RWPE2 (cell line): ENCODE measurements around the gene TBX10.

Source experiments
- ATAC-seq: fragments of 200-7000 bp; cut with Tn5 transposase; 3 replicates; pipeline ENCODE4 v1.9.1; 2021; ENCODE audit warnings: low read depth
- DNase-seq: peaks from one replicate; pipeline ENCODE4 v3.0.0-alpha.2; 2020; ENCODE audit warnings: low spot score
- H3K27ac ChIP-seq: fragments of 450-650 bp; 2 replicates; pipeline ENCODE4 v1.5.1; 2017; ENCODE audit warnings: mild to moderate bottlenecking; ENCODE audit not compliant: poor library complexity, severe bottlenecking
- H3K27me3 ChIP-seq: fragments of 250-450 bp; sonication (Bioruptor Pico); 2 replicates; pipeline ENCODE4 v1.5.1; 2021; ENCODE audit warnings: mild to moderate bottlenecking, moderate library complexity; ENCODE audit not compliant: insufficient read depth, poor library complexity, severe bottlenecking
- H3K36me3 ChIP-seq: fragments of 250-450 bp; sonication (Bioruptor Pico); 2 replicates; pipeline ENCODE4 v1.5.1; 2020; ENCODE audit warnings: low read depth, mild to moderate bottlenecking, moderate library complexity
- H3K4me1 ChIP-seq: fragments of 250-450 bp; sonication (Bioruptor Pico); 2 replicates; pipeline ENCODE4 v1.5.1; 2021; ENCODE audit warnings: mild to moderate bottlenecking, moderate library complexity; ENCODE audit not compliant: insufficient read depth, poor library complexity, severe bottlenecking
- H3K4me3 ChIP-seq: fragments of 250-450 bp; sonication (Bioruptor Pico); 2 replicates; pipeline ENCODE4 v1.5.1; 2021; ENCODE audit warnings: mild to moderate bottlenecking, moderate library complexity; ENCODE audit not compliant: severe bottlenecking
- H3K9me3 ChIP-seq: fragments of 250-450 bp; sonication (Bioruptor Pico); 2 replicates; pipeline ENCODE4 v1.5.1; 2021; ENCODE audit warnings: mild to moderate bottlenecking, moderate library complexity; ENCODE audit not compliant: severe bottlenecking
- TF ChIP-seq, protein P1 (sequence below): fragments of 450-650 bp; IDR thresholded peaks from one replicate; pipeline ENCODE4 v1.5.1; 2017; ENCODE audit warnings: mild to moderate bottlenecking, moderate library complexity; ENCODE audit not compliant: poor library complexity, severe bottlenecking

The TBX10 gene

DNA sequence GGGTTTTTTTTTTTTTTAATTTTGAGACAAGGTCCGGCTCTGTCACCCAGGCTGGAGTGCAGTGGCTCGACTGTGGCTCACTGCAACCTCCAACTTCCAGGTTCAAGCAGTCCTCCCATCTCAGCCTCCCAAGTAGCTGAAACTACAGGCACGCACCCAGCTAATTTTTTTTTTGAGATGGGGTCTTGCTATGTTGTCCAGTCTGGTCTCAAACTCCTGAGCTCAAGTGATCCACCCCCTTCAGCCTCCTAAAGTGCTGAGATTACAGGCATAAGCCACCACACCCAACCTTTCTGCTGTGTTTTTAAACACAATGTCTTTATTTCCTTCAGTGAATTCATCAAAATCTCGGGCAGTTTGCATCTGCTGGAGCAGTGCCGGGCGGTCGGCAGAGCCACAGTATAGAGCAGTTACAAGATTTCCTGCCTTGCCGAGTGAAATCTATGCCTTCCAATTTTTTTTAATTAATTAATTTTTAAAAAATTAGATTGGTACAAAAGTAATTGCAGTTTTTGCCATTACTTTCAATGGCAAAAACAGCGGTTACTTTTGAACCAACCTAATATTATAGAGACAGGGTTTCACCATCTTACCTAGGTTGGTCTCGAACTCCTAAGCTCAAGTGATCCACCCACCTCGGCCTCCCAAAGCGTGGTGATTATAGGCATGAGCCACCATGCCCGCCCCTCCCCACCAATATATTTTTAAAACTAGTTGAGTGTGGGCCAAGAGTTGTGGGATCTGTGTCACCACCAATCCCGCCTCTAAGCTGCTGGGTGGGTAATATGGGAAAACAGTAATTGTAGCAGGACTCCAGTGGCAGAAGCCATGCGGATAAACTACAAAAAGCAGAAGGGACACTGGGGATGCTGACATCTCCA lies 13.6 kb upstream of the TBX10 start:
- H3K4me3 ChIP-seq = no peak overlapping the region
- H3K27ac ChIP-seq = no peak overlapping the region
- TF ChIP-seq, protein P1, sequence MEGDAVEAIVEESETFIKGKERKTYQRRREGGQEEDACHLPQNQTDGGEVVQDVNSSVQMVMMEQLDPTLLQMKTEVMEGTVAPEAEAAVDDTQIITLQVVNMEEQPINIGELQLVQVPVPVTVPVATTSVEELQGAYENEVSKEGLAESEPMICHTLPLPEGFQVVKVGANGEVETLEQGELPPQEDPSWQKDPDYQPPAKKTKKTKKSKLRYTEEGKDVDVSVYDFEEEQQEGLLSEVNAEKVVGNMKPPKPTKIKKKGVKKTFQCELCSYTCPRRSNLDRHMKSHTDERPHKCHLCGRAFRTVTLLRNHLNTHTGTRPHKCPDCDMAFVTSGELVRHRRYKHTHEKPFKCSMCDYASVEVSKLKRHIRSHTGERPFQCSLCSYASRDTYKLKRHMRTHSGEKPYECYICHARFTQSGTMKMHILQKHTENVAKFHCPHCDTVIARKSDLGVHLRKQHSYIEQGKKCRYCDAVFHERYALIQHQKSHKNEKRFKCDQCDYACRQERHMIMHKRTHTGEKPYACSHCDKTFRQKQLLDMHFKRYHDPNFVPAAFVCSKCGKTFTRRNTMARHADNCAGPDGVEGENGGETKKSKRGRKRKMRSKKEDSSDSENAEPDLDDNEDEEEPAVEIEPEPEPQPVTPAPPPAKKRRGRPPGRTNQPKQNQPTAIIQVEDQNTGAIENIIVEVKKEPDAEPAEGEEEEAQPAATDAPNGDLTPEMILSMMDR = no peak

GRCh38 chr11:67651976-67652781 lies 12.6 kb upstream of the TBX10 start:
- DNase-seq (no peak), ATAC-seq (no peak)
- H3K27ac ChIP-seq = no peak overlapping the region

More for the DNA sequence above, 13.6 kb upstream of the TBX10 start:
- DNase-seq = no peak
- no peaks in the 10 kb centered on the region for H3K4me1 ChIP-seq
- no peaks in the 10 kb centered on the region for H3K36me3 ChIP-seq
- no peak for ATAC-seq
- H3K9me3 ChIP-seq = peaks cover 14% of the 10 kb centered on the region
- H3K27me3 ChIP-seq = no peaks in the 10 kb centered on the region

GRCh38 chr11:67649634-67650510 lies 10.3 kb upstream of the TBX10 start:
- DNase-seq = no peak

More at GRCh38 chr11:67651976-67652781, 12.6 kb upstream of the TBX10 start:
- Histone ChIP-seq H3K4me1 (no peaks in the 10 kb centered on the region), H3K36me3 (no peaks in the 10 kb centered on the region), H3K9me3 (peaks cover 14% of the 10 kb centered on the region), H3K27me3 (no peaks in the 10 kb centered on the region), H3K4me3 (no peak overlapping the region)
- TF ChIP-seq, protein P1 = no peak

GRCh38 chr11:67648796-67649613 lies 9.4 kb upstream of the TBX10 start:
- Histone ChIP-seq H3K27ac (no peak overlapping the region), H3K4me3 (no peak overlapping the region), H3K4me1 (no peaks in the 10 kb centered on the region), H3K36me3 (no peaks in the 10 kb centered on the region), H3K27me3 (no peaks in the 10 kb centered on the region), H3K9me3 (no peaks in the 10 kb centered on the region)
- DNase-seq = no peak
- TF ChIP-seq, protein P1 = no peak
- ATAC-seq = no peak

More at GRCh38 chr11:67649634-67650510, 10.3 kb upstream of the TBX10 start:
- Histone ChIP-seq H3K4me1 (no peaks in the 10 kb centered on the region), H3K27me3 (no peaks in the 10 kb centered on the region), H3K36me3 (no peaks in the 10 kb centered on the region), H3K9me3 (no peaks in the 10 kb centered on the region), H3K27ac (no peak overlapping the region), H3K4me3 (no peak overlapping the region)
- ATAC-seq = no peak
- TF ChIP-seq, protein P1 = no peak
